ENCODE measurements around the gene SRI.
"Not testable (repeated sequence)": the region's sequence is repeated elsewhere in the genome, so short reads cannot be mapped to it uniquely, and the experiment has no call there.

The SRI gene, protein sequence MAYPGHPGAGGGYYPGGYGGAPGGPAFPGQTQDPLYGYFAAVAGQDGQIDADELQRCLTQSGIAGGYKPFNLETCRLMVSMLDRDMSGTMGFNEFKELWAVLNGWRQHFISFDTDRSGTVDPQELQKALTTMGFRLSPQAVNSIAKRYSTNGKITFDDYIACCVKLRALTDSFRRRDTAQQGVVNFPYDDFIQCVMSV

GRCh38 chr7:88219781-88220747, at the start of gene SRI:
Gene SRI (minus strand): TSS chr7:88220038. CDS start chr7:88220026, 12 bp downstream.
- peak; percentile 28 to 91 (median 76) for DNase-seq

DNA sequence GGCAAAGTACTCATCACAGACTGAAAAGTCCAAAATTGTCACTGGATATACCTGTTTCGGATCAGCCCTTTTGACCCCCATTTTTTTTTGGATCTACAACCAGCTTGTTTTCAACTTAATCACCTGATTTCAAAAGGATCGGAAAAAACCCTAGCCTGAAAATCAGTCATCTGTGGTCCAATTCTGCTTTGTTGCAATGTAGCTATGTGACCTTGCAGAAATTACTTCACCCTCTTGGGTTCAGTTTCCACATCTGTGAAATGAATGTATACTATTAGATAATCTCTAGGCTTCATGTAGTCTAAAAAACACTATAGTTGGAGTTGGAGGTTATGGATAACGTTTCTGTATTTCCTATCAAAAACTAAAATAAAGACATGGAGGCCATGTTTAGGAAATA, 49.7 kb upstream of the SRI start:
- DNase-seq: no peak

DNA sequence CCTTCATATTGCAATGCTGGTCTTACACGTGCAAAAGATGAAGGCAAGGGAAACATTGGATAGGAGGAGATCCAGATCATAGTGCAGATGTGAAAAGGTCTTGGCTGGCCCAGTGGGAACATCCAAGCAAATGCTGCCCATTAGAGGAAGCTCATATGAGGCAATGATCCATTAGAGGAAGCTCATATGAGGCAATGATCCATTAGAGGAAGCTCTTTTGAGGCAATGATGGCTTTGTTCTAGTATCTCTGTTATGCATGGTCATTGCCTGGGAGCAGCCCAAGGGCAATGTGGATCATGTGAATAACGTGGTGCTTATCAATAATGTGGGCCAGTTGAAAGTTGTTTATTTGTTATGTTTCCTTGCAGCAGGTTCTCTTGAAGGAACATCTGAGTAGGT, 49.0 kb upstream of the SRI start:
- no peak for DNase-seq

- DNase-seq: no peak
Measured at GRCh38 chr7:88268051-88268450, 48.2 kb upstream of the SRI start.

GRCh38 chr7:88267421-88267820, 47.6 kb upstream of the SRI start:
- no peak for DNase-seq

DNA sequence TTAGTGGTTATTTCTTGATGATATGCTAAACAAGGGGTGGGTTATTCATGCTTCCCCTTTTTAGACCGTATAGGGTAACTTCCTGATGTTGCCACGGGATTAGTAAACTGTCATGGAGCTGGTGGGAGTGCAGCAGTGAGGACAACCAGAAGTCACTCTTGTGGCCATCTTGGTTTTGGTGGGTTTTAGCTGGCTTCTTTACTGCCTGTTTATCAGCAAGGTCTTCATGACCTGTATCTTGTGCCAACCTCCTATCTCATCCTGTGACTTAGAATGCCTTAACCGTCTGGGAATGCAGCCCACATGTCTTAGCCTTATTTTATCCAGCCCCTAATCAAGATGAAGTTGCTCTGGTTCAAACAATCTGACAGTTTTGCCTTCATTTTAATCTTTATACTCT, 45.1 kb upstream of the SRI start:
- DNase-seq: not testable (repeated sequence)

GRCh38 chr7:88262562-88262961, 42.7 kb upstream of the SRI start:
- DNase-seq: no peak

DNA sequence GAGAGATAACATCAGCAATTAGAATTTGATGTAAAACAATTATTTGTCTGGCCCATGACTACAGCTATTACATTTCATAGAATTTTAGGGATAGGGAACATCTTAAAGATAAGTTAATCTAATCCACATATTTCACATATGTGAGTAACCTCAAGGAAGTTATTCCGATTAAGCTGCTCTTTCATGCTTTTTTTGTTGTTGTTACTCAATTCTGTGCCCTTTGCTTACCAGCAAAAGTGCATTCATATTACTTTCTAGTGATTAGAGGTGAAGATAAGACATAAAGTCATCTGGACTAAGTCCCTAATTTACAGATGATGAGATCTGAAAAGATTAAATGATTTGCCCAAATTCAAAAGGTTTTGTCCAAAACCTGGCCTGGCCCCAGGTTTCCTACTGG, 40.9 kb upstream of the SRI start:
- DNase-seq: no peak

DNA sequence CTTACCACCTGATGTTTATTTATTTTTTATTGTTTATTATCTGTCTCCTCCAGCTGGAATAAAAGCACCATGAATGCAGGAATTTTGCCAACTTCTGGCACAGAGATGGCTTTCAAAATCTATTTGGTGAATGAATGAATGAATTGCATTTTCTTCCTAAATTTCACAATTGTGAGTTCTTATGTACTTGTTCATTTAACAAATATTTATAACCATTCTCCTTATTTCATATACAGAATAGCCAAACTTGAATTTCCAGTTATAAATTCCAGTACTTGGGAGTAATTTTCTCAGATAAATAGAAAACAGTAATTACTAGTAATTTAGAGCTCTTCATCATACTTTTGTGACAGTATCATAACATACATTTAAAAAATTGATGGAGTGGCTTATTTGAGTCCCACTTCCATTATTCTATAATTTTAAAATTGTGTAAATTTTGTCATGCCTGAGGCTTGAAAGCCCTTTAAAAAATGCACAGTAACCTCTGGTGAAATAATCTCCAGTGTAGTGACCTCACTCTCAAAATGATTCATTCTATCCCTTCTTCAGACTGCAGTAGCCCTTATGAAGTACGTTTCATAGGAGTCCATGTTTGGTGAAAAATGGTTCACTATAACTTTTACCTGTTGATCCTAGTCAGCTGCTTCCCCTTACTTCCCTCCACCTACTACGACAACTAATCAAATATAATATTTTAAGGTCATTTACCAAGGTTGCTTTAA, 40.0 kb upstream of the SRI start:
- no peak for DNase-seq

DNA sequence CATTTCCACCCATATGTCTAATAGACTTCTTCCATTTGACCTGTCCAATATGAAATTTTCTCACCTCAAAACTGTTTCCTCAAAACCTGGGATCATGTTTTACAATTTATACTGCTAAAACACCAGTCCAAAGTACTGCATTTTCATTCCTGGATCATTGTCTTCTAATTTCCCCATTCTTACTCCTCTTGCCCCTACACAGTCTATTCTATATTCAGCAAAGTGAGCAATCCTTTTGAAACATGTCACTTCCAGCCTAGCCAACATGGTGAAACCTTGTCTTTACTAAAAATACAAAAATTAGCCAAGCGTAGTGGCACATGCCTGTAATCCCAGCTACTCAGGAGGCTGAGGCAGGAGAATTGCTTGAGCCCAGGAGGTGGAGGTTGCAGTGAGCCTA, 38.5 kb upstream of the SRI start:
- DNase-seq: not testable (repeated sequence)

GRCh38 chr7:88256906-88257305, 37.1 kb upstream of the SRI start:
- no peak for DNase-seq

DNA sequence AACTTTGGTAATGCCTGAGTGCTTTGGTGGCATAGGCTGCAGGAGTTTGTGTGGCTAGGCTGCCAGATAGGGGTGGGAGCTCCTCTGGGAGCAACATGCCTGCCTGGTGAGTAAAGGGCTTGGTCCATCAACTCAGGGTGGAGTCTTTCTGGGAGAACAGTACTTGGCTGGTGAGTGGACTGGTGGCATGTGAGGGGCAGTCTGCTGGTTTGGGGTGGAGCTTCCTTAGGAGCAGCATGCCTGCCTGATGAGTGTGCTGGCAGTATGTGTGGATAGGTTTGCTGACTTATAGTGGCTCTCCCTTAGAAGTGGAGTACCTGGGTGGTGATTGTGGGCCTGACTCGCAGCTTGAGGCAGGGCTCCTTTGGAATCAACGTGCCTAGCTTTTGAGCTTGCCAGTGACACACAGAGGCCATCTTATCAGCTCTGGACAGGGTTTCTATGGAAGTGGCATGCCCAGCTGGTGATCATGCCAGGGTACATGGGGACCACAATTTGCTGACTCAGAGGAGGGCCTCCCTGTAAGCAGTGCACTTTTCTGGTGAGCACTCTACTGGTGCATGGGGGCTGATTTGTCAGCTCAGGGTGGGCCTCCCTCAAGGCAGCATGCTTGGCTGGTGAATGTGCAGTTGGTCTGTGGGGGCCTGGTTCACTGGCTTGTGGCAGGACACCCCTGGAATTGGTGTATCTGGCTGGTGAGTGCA, 35.0 kb upstream of the SRI start:
- DNase-seq: peak in 1 of 56 donors; percentile 1

- no peak for DNase-seq
Measured at GRCh38 chr7:88253640-88254039, 33.8 kb upstream of the SRI start.

- DNase-seq: no peak
Measured at GRCh38 chr7:88244258-88244657, 24.4 kb upstream of the SRI start.

- peak in 15 of 56 donors; percentile 0 to 21 (median 3) for DNase-seq
Measured at GRCh38 chr7:88243345-88243909, 23.6 kb upstream of the SRI start.

GRCh38 chr7:88239852-88240251, 20.0 kb upstream of the SRI start:
- no peak for DNase-seq

GRCh38 chr7:88233828-88234227, 14.0 kb upstream of the SRI start:
- DNase-seq: no peak

DNA sequence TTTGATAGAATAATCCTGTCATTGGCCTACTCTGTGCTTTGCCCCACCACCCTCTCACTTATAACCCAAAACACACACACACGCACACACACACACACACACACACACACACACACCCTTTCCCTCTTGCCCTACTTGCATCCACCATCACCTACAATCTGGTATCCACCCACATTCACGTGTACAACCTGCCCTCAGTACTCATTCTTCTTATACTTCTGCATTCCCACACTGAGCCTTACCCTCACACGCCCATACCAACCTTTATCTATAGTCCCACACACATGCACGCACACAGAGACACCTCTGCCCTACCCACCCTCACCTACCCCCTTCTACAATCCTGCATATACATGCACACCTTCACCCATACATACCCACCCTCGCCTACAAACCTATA, 10.8 kb upstream of the SRI start:
- DNase-seq: no peak

GRCh38 chr7:88229302-88229995, 9.6 kb upstream of the SRI start:
- DNase-seq: no peak

DNA sequence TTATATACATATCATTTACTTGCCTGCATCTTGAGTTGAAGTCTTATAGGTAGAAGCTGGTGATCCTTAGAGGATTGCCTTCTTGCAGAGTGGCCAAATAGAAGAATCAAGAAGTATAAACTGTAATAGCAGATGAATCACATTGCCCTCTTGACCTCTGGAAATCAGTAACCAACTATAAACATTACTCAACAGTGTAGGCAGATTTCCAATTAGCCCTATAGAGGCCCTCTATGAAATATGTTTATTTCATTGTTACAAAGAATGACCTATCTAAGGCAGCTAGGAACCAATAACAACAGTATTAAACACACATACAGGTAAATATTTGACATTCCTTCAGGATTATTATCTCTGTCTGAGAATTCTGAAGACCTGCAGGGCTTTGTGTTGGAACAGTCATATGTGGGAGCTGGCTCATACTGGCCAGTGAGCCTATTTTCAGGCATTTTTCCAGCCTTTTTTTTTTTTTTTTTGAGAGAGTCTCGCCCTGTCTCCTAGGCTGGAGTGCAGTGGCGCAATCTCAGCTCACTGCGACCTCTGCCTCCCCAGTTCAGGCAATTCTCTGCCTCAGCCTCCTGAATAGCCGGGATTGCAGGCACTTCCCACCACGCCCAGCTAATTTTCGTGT, 7.2 kb upstream of the SRI start:
- DNase-seq: no peak

Measured in amygdala (tissue), 56 donors.